H1 (cell line): ENCODE data around the gene LIPA. TPM values are rescaled to one million over a fixed set of nuclear protein-coding genes. Genes with fewer than 3 reads are reported as not detected.

ENCODE experiments used
- KDM4A ChIP-seq: IDR thresholded peaks from one replicate; pipeline ENCODE4 v1.7.1; 2012; ENCODE audit warnings: low read depth, mild to moderate bottlenecking, moderate library complexity, low read length, inconsistent platforms; ENCODE audit not compliant: severe bottlenecking
- POU5F1 ChIP-seq: IDR thresholded peaks from 2 replicates; pipeline ENCODE4 v1.6.1; 2011; ENCODE audit warnings: low read depth, mild to moderate bottlenecking, low read length, moderate library complexity
- RBBP5 ChIP-seq: IDR thresholded peaks from 2 replicates; pipeline ENCODE4 v1.7.1; 2012; ENCODE audit warnings: low read depth, mild to moderate bottlenecking, inconsistent platforms, low read length, moderate library complexity, borderline replicate concordance
- polyA plus RNA-seq, 7 experiments: library from polyadenylated mRNA; depleted of rRNA in 3 of 7; stranded (reverse) in 5 of 7; unstranded in 2 of 7; fragments of >200 nt in 5 of 7; fragments of 200-250 nt in 2 of 7; gene quantifications; 1 replicate in 5 of 7; 2 replicates in 1 of 7; 4 replicates in 1 of 7; pipeline versions ENCODE4 v1.2.1 to v1.2.3, GENCODE V29; 2011 to 2013; ENCODE audit warnings: missing spikeins in 2 of 7, mixed read lengths in 2 of 7
- total RNA-seq: library from RNA; stranded (reverse); fragmentation: NEBNext Ultra II Directional; extraction: Animal tissue kit (Norgen Biotek cat#: 25700); gene quantifications from 2 replicates; pipeline ENCODE4 v1.2.1, GENCODE V29; 2021

The LIPA gene
- total and polyA plus RNA-seq, 2 of the 8 experiments (the other 6 are each of a cell fraction or from before 2014, with no cell fraction given), result 18.1 to 32.4 TPM

GRCh38 chr10:89278034-89278535, 26.5 kb upstream of the LIPA start (continued):
- TF ChIP-seq RBBP5, result no peak
- no peak for TF ChIP-seq KDM4A
- TF ChIP-seq POU5F1, result no peak
